Gastrocnemius medialis (tissue), 4 donors: ENCODE data around the gene VAPB.

Source experiments
- POLR2A ChIP-seq, 2 donors: fragments of 450-650 bp; IDR thresholded peaks; one replicate each; pipeline ENCODE4 v1.6.1; 2017; ENCODE audit warnings: antibody characterized with exemption in 2 of 2, mild to moderate bottlenecking in 2 of 2, moderate library complexity in 2 of 2
- TF ChIP-seq, protein P1 (sequence below), 5 experiments: fragments of 450-650 bp in 3 of 5; fragments of 200-600 bp in 2 of 5; sonication (generic) in 2 of 5; IDR thresholded peaks in 4 of 5; conservative IDR thresholded peaks in 1 of 5; 1 replicate in 4 of 5; 2 replicates in 1 of 5; pipeline ENCODE4 v1.5.1; 2016 to 2019; ENCODE audit warnings: antibody characterized with exemption in 5 of 5, mild to moderate bottlenecking in 3 of 5, moderate library complexity in 3 of 5

- TF ChIP-seq, protein P1, sequence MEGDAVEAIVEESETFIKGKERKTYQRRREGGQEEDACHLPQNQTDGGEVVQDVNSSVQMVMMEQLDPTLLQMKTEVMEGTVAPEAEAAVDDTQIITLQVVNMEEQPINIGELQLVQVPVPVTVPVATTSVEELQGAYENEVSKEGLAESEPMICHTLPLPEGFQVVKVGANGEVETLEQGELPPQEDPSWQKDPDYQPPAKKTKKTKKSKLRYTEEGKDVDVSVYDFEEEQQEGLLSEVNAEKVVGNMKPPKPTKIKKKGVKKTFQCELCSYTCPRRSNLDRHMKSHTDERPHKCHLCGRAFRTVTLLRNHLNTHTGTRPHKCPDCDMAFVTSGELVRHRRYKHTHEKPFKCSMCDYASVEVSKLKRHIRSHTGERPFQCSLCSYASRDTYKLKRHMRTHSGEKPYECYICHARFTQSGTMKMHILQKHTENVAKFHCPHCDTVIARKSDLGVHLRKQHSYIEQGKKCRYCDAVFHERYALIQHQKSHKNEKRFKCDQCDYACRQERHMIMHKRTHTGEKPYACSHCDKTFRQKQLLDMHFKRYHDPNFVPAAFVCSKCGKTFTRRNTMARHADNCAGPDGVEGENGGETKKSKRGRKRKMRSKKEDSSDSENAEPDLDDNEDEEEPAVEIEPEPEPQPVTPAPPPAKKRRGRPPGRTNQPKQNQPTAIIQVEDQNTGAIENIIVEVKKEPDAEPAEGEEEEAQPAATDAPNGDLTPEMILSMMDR (IDR thresholded peaks at IDR 0.05 in 4 of 5, conservative IDR thresholded peaks at IDR 0.05 in 1 of 5) = no peak
- no peak for TF ChIP-seq POLR2A (IDR thresholded peaks at IDR 0.05)
These were observed 32.4 kb downstream of the VAPB start for GRCh38 chr20:58421497-58421850.
